ENCODE measurements around the gene PPM1L.

Gene PPM1L

DNA sequence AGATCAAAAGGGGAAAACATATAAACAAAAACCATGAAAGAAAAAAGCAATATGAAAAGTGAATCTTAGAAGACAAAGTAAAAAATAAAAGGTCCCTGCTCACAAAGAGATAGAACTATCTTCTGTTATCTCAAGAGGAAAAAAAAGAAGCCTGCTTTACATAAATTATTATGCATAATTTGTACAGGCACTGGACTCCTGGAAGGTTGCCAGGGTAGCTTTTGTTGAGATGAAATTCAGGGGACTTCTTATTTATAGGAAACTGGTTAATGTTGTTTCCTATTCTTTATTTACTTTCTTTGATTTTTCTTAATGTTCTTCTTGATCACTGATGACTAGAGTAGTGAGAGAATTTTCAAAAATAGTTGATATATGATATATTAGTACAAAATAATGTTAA, 66.9 kb downstream of the PPM1L start:
- Histone ChIP-seq H3K23ac (ENCODE audit: low read length in 2 of 2) (no peak overlapping the region), H2BK5ac (ENCODE audit: low read depth, low read length, poor library complexity, severe bottlenecking) (no peak overlapping the region), H2BK120ac (ENCODE audit: low read depth, low read length) (no peak overlapping the region), H2BK12ac (ENCODE audit: low read length in 2 of 2) (no peak overlapping the region), H3K36me3 (ENCODE audit: control insufficient read depth in 1 of 2, insufficient read depth in 2 of 2, low read depth in 1 of 2, low read length in 2 of 2) (no peaks in the 10 kb centered on the region), H3K4me3 (ENCODE audit: insufficient read depth in 1 of 2, low read depth in 1 of 2, low read length in 2 of 2) (no peak overlapping the region), H3K18ac (ENCODE audit: low read depth in 1 of 2, low read length in 2 of 2) (no peak overlapping the region), H3K27me3 (ENCODE audit: control insufficient read depth in 1 of 2, insufficient read depth in 1 of 2, low read length in 2 of 2) (no peaks in the 10 kb centered on the region), H2AK5ac (ENCODE audit: low read length, severe bottlenecking) (no peak overlapping the region), H3K9me3 (ENCODE audit: control insufficient read depth, low read length) (no peaks in the 10 kb centered on the region), H4K91ac (ENCODE audit: low read length) (no peak overlapping the region), H4K8ac (ENCODE audit: low read length) (no peak overlapping the region), H3K79me1 (replicated peaks; ENCODE audit: low read length, poor library complexity, severe bottlenecking) (no peaks in the 10 kb centered on the region), H3K4me1 (ENCODE audit: control insufficient read depth, insufficient read depth, low read depth, low read length) (no peaks in the 10 kb centered on the region), H3K9ac (ENCODE audit: low read length) (no peak overlapping the region), H3K4me2 (ENCODE audit: low read length, poor library complexity, severe bottlenecking) (no peak overlapping the region), H3K4ac (ENCODE audit: low read depth in 1 of 2, low read length in 2 of 2) (no peak overlapping the region), H2AFZ (ENCODE audit: low read depth, low read length) (no peak overlapping the region), H3K14ac (ENCODE audit: low read length in 2 of 2) (no peak overlapping the region), H2BK15ac (ENCODE audit: low read depth, poor library complexity, severe bottlenecking) (no peak overlapping the region), H3K27ac (ENCODE audit: low read length, poor library complexity, severe bottlenecking) (no peak overlapping the region)
- DNase-seq, result no peak

DNA sequence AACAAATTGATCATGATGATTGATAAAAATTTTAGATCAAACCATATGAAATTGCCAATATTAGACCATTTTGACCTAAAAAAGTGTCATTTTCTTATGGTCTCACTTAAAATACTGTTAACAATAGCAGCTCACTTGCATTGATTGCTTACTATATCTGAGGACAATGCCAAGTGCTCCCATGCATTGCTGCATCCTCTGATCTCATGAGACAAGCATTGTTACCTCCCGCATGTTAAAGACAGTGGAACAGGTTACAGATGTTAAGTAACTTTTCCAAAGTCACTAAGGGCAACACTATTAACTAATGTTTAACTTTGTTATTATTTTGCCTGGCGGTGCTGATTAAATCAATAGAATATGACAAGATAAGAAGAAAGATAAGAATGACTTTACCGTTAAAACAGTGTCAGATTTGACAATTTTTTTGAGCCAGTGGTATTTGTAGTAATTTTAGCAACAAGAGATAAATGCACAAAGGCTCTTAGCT, 69.3 kb downstream of the PPM1L start:
- H2AFZ ChIP-seq (ENCODE audit: low read depth, low read length), result no peak overlapping the region
- H3K36me3 ChIP-seq (ENCODE audit: control insufficient read depth in 1 of 2, insufficient read depth in 2 of 2, low read depth in 1 of 2, low read length in 2 of 2), result no peaks in the 10 kb centered on the region
- no peak overlapping the region for H3K4me3 ChIP-seq (ENCODE audit: insufficient read depth in 1 of 2, low read depth in 1 of 2, low read length in 2 of 2)
- no peak overlapping the region for H2BK15ac ChIP-seq (ENCODE audit: low read depth, poor library complexity, severe bottlenecking)
- H3K9me3 ChIP-seq (ENCODE audit: control insufficient read depth, low read length), result no peaks in the 10 kb centered on the region
- no peak overlapping the region for H2AK5ac ChIP-seq (ENCODE audit: low read length, severe bottlenecking)
- no peak overlapping the region for H2BK5ac ChIP-seq (ENCODE audit: low read depth, low read length, poor library complexity, severe bottlenecking)
- no peak for DNase-seq
- no peak overlapping the region for H3K18ac ChIP-seq (ENCODE audit: low read depth in 1 of 2, low read length in 2 of 2)
- no peak overlapping the region for H3K4ac ChIP-seq (ENCODE audit: low read depth in 1 of 2, low read length in 2 of 2)
- WGBS, result 100% methylated on average over 2 of the region's 3 CpGs
- no peak overlapping the region for H4K8ac ChIP-seq (ENCODE audit: low read length)
- H3K23ac ChIP-seq (ENCODE audit: low read length in 2 of 2), result no peak overlapping the region
- H3K79me1 ChIP-seq (replicated peaks; ENCODE audit: low read length, poor library complexity, severe bottlenecking), result no peaks in the 10 kb centered on the region
- H4K91ac ChIP-seq (ENCODE audit: low read length), result no peak overlapping the region
- no peak overlapping the region for H3K4me2 ChIP-seq (ENCODE audit: low read length, poor library complexity, severe bottlenecking)
- no peak overlapping the region for H3K14ac ChIP-seq (ENCODE audit: low read length in 2 of 2)
- H2BK120ac ChIP-seq (ENCODE audit: low read depth, low read length), result no peak overlapping the region
- no peak overlapping the region for H2BK12ac ChIP-seq (ENCODE audit: low read length in 2 of 2)
- no peak overlapping the region for H3K27ac ChIP-seq (ENCODE audit: low read length, poor library complexity, severe bottlenecking)
- no peaks in the 10 kb centered on the region for H3K27me3 ChIP-seq (ENCODE audit: control insufficient read depth in 1 of 2, insufficient read depth in 1 of 2, low read length in 2 of 2)
- no peaks in the 10 kb centered on the region for H3K4me1 ChIP-seq (ENCODE audit: control insufficient read depth, insufficient read depth, low read depth, low read length)
- H3K9ac ChIP-seq (ENCODE audit: low read length), result no peak overlapping the region

DNA sequence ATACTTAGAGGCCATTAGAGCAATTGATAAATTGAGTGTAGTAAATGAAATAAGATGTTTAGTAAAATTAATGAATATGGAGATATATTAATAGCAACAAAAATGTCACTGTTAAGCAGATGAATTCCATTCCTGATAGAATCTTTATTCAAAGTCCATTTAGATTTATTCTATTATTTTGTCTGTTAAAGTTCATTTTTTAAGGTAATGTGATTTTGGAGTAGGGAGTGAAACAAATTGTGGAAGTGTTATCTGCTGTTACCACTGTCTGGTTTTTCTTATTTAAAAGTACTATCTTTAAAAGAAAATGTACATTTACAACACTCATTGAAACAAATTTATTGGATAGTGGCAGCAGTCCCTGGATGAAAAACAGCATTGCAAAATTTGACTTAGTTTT, 70.4 kb downstream of the PPM1L start:
- no peak overlapping the region for H2BK5ac ChIP-seq (ENCODE audit: low read depth, low read length, poor library complexity, severe bottlenecking)
- H3K79me1 ChIP-seq (replicated peaks; ENCODE audit: low read length, poor library complexity, severe bottlenecking), result no peaks in the 10 kb centered on the region
- no peak for DNase-seq
- no peak overlapping the region for H4K91ac ChIP-seq (ENCODE audit: low read length)
- no peak overlapping the region for H3K14ac ChIP-seq (ENCODE audit: low read length in 2 of 2)
- H3K9me3 ChIP-seq (ENCODE audit: control insufficient read depth, low read length), result no peaks in the 10 kb centered on the region
- H3K4ac ChIP-seq (ENCODE audit: low read depth in 1 of 2, low read length in 2 of 2), result no peak overlapping the region
- H3K9ac ChIP-seq (ENCODE audit: low read length), result no peak overlapping the region
- no peaks in the 10 kb centered on the region for H3K36me3 ChIP-seq (ENCODE audit: control insufficient read depth in 1 of 2, insufficient read depth in 2 of 2, low read depth in 1 of 2, low read length in 2 of 2)
- no peak overlapping the region for H2BK15ac ChIP-seq (ENCODE audit: low read depth, poor library complexity, severe bottlenecking)
- no peaks in the 10 kb centered on the region for H3K4me1 ChIP-seq (ENCODE audit: control insufficient read depth, insufficient read depth, low read depth, low read length)
- H3K27me3 ChIP-seq (ENCODE audit: control insufficient read depth in 1 of 2, insufficient read depth in 1 of 2, low read length in 2 of 2), result no peaks in the 10 kb centered on the region
- H3K23ac ChIP-seq (ENCODE audit: low read length in 2 of 2), result no peak overlapping the region
- H4K8ac ChIP-seq (ENCODE audit: low read length), result no peak overlapping the region
- no peak overlapping the region for H2AK5ac ChIP-seq (ENCODE audit: low read length, severe bottlenecking)
- H2AFZ ChIP-seq (ENCODE audit: low read depth, low read length), result no peak overlapping the region
- no peak overlapping the region for H3K18ac ChIP-seq (ENCODE audit: low read depth in 1 of 2, low read length in 2 of 2)
- H3K27ac ChIP-seq (ENCODE audit: low read length, poor library complexity, severe bottlenecking), result no peak overlapping the region
- no peak overlapping the region for H3K4me3 ChIP-seq (ENCODE audit: insufficient read depth in 1 of 2, low read depth in 1 of 2, low read length in 2 of 2)
- no peak overlapping the region for H3K4me2 ChIP-seq (ENCODE audit: low read length, poor library complexity, severe bottlenecking)
- no peak overlapping the region for H2BK12ac ChIP-seq (ENCODE audit: low read length in 2 of 2)
- H2BK120ac ChIP-seq (ENCODE audit: low read depth, low read length), result no peak overlapping the region

DNA sequence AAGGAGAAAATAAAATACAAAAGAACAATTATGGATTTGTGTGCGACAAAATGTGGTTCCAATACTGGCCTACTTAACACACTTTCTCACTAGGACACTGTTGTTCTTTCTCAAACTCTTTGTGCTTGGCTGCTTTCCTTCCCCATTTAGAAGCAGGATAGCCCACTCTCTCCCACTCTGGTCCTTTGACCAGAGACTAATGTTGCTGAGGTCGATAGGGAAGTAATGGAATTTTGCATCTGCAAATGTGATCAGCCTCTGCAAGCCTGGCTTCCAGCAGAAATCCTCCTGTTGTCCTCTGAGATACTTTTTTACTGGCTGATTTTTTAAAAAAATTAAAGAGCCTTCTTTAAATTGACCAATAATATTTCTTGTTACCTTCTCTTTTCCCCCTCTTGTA, 71.0 kb downstream of the PPM1L start:
- no peaks in the 10 kb centered on the region for H3K36me3 ChIP-seq (ENCODE audit: control insufficient read depth in 1 of 2, insufficient read depth in 2 of 2, low read depth in 1 of 2, low read length in 2 of 2)
- H3K9ac ChIP-seq (ENCODE audit: low read length), result no peak overlapping the region
- no peak overlapping the region for H2AK5ac ChIP-seq (ENCODE audit: low read length, severe bottlenecking)
- no peak overlapping the region for H3K23ac ChIP-seq (ENCODE audit: low read length in 2 of 2)
- no peak overlapping the region for H3K18ac ChIP-seq (ENCODE audit: low read depth in 1 of 2, low read length in 2 of 2)
- H3K27ac ChIP-seq (ENCODE audit: low read length, poor library complexity, severe bottlenecking), result no peak overlapping the region
- H2BK12ac ChIP-seq (ENCODE audit: low read length in 2 of 2), result no peak overlapping the region
- WGBS, result 90% methylated on average over 1 of the region's 2 CpGs
- H2BK120ac ChIP-seq (ENCODE audit: low read depth, low read length), result no peak overlapping the region
- H3K27me3 ChIP-seq (ENCODE audit: control insufficient read depth in 1 of 2, insufficient read depth in 1 of 2, low read length in 2 of 2), result no peaks in the 10 kb centered on the region
- H4K8ac ChIP-seq (ENCODE audit: low read length), result no peak overlapping the region
- no peaks in the 10 kb centered on the region for H3K4me1 ChIP-seq (ENCODE audit: control insufficient read depth, insufficient read depth, low read depth, low read length)
- no peak overlapping the region for H3K14ac ChIP-seq (ENCODE audit: low read length in 2 of 2)
- no peaks in the 10 kb centered on the region for H3K79me1 ChIP-seq (replicated peaks; ENCODE audit: low read length, poor library complexity, severe bottlenecking)
- H3K4ac ChIP-seq (ENCODE audit: low read depth in 1 of 2, low read length in 2 of 2), result no peak overlapping the region
- H3K9me3 ChIP-seq (ENCODE audit: control insufficient read depth, low read length), result no peaks in the 10 kb centered on the region
- no peak overlapping the region for H3K4me3 ChIP-seq (ENCODE audit: insufficient read depth in 1 of 2, low read depth in 1 of 2, low read length in 2 of 2)
- H2BK5ac ChIP-seq (ENCODE audit: low read depth, low read length, poor library complexity, severe bottlenecking), result no peak overlapping the region
- no peak overlapping the region for H2BK15ac ChIP-seq (ENCODE audit: low read depth, poor library complexity, severe bottlenecking)
- H3K4me2 ChIP-seq (ENCODE audit: low read length, poor library complexity, severe bottlenecking), result no peak overlapping the region
- DNase-seq, result no peak
- no peak overlapping the region for H4K91ac ChIP-seq (ENCODE audit: low read length)
- H2AFZ ChIP-seq (ENCODE audit: low read depth, low read length), result no peak overlapping the region

Measured in mesenchymal stem cell (in vitro differentiated cells and primary cell).